DMS79 treated with DMSO at 0.1 percent for 48 hours (cell line): ENCODE results near the gene FGF12.

Source experiments
- DNase-seq: peaks from one replicate; lab custom pipeline; 2025; lab: John Stamatoyannopoulos, UW

FGF12 gene

GRCh38 chr3:192092388-192093005 is 634.8 kb downstream of the FGF12 start:
- DNase-seq: no peak

- DNase-seq: no peak
Observed at GRCh38 chr3:192091831-192092230, 635.5 kb downstream of the FGF12 start.

GRCh38 chr3:192090586-192090985 is 636.8 kb downstream of the FGF12 start:
- no peak for DNase-seq
